Vein endothelial cell (primary cell): ENCODE measurements around the gene TSKU. TPM values are rescaled to one million over a fixed set of nuclear protein-coding genes. Genes with fewer than 3 reads are reported as not detected.

Experiments used
- total RNA-seq: library from RNA; depleted of rRNA; stranded (reverse); fragments of >200 nt; gene quantifications from 2 replicates; pipeline ENCODE4 v1.2.3, GENCODE V29; 2012

Gene TSKU
- total RNA-seq = 20.4 and 20.6 TPM in 2 replicates

GRCh38 chr11:76783294-76783895 is at the start of gene TSKU:
Gene TSKU, plus strand, starts transcription at chr11:76783356. Its CDS starts 12,261 bp downstream, at chr11:76795617.

Other genes starting within 250 kb of the TSKU start
- gene LRRC32, start 112.6 kb upstream of the TSKU start, total RNA-seq = 35.5 and 44.1 TPM in 2 replicates
- 20.3 and 34.7 TPM in 2 replicates for gene ACER3, start 77.6 kb downstream of the TSKU start, total RNA-seq